Ishikawa (cell line): Measurements from ENCODE around the gene SFRP2.

Source experiments
- CEBPB ChIP-seq: IDR thresholded peaks from 2 replicates; pipeline ENCODE4 v1.6.1; 2012
- CREB1 ChIP-seq: IDR thresholded peaks from 2 replicates; pipeline ENCODE4 v1.6.1; 2012; ENCODE audit warnings: low read depth
- EGR1 ChIP-seq: IDR thresholded peaks from 2 replicates; pipeline ENCODE4 v1.6.1; 2012
- EP300 ChIP-seq: IDR thresholded peaks from 2 replicates; pipeline ENCODE4 v1.6.1; 2012; ENCODE audit warnings: borderline replicate concordance
- FOXM1 ChIP-seq: IDR thresholded peaks from 2 replicates; pipeline ENCODE4 v1.6.1; 2012; ENCODE audit warnings: low read depth, borderline replicate concordance
- MAX ChIP-seq: IDR thresholded peaks from 2 replicates; pipeline ENCODE4 v1.6.1; 2012
- NFIC ChIP-seq: IDR thresholded peaks from 2 replicates; pipeline ENCODE4 v1.6.1; 2012
- RAD21 ChIP-seq: IDR thresholded peaks from 2 replicates; pipeline ENCODE4 v1.6.1; 2012; ENCODE audit warnings: low read depth
- TAF1 ChIP-seq: IDR thresholded peaks from 2 replicates; pipeline ENCODE4 v1.6.1; 2012; ENCODE audit warnings: low read depth, mild to moderate bottlenecking
- TCF12 ChIP-seq: IDR thresholded peaks from 2 replicates; pipeline ENCODE4 v1.6.1; 2012; ENCODE audit warnings: low read depth
- TEAD4 ChIP-seq: IDR thresholded peaks from 2 replicates; pipeline ENCODE4 v1.6.1; 2012
- USF1 ChIP-seq: IDR thresholded peaks from 2 replicates; pipeline ENCODE4 v1.6.1; 2012
- YY1 ChIP-seq: IDR thresholded peaks from 2 replicates; pipeline ENCODE4 v1.6.1; 2012; ENCODE audit warnings: low read depth
- ZBTB7A ChIP-seq: IDR thresholded peaks from 2 replicates; pipeline ENCODE4 v1.6.1; 2012; ENCODE audit warnings: low read depth
- TF ChIP-seq, protein P1 (sequence below): IDR thresholded peaks from 2 replicates; pipeline ENCODE4 v1.6.1; 2012; ENCODE audit warnings: low read depth, mild to moderate bottlenecking

Gene SFRP2

DNA sequence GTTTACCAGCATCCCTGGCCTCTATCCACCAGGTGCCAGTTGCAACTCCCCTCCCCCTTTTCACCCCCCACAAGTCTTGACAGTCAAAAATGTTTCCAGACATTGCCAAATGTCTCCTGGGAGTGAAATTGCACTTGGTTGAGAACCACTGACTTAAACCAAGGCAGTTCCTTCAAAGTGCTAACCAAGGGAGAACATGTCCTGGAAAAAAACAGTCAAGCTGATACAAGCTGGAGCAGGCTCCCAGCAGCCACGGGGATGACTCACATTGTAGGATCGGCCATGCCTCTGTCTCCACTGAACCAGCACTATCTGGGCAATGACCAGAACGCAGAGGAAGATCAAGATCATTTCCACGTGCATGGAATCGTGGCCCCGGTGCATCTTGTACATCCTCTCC, 40.5 kb downstream of the SFRP2 start:
- no peak for TF ChIP-seq RAD21
- no peak for TF ChIP-seq TAF1
- TF ChIP-seq MAX, result no peak
- no peak for TF ChIP-seq TEAD4
- TF ChIP-seq, protein P1, sequence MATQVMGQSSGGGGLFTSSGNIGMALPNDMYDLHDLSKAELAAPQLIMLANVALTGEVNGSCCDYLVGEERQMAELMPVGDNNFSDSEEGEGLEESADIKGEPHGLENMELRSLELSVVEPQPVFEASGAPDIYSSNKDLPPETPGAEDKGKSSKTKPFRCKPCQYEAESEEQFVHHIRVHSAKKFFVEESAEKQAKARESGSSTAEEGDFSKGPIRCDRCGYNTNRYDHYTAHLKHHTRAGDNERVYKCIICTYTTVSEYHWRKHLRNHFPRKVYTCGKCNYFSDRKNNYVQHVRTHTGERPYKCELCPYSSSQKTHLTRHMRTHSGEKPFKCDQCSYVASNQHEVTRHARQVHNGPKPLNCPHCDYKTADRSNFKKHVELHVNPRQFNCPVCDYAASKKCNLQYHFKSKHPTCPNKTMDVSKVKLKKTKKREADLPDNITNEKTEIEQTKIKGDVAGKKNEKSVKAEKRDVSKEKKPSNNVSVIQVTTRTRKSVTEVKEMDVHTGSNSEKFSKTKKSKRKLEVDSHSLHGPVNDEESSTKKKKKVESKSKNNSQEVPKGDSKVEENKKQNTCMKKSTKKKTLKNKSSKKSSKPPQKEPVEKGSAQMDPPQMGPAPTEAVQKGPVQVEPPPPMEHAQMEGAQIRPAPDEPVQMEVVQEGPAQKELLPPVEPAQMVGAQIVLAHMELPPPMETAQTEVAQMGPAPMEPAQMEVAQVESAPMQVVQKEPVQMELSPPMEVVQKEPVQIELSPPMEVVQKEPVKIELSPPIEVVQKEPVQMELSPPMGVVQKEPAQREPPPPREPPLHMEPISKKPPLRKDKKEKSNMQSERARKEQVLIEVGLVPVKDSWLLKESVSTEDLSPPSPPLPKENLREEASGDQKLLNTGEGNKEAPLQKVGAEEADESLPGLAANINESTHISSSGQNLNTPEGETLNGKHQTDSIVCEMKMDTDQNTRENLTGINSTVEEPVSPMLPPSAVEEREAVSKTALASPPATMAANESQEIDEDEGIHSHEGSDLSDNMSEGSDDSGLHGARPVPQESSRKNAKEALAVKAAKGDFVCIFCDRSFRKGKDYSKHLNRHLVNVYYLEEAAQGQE, result no peak
- TF ChIP-seq NFIC, result no peak
- TF ChIP-seq CREB1, result no peak
- TF ChIP-seq USF1, result no peak
- TF ChIP-seq EGR1, result no peak
- TF ChIP-seq CEBPB, result no peak
- TF ChIP-seq ZBTB7A, result no peak
- TF ChIP-seq EP300, result no peak
- TF ChIP-seq TCF12, result no peak
- TF ChIP-seq FOXM1, result no peak

GRCh38 chr4:153747406-153747955, 41.4 kb downstream of the SFRP2 start:
- TF ChIP-seq YY1, result no peak
- TF ChIP-seq TAF1, result no peak
- TF ChIP-seq CREB1, result no peak
- TF ChIP-seq, protein P1, result no peak
- TF ChIP-seq FOXM1, result no peak
- no peak for TF ChIP-seq TCF12
- TF ChIP-seq EGR1, result no peak
- TF ChIP-seq EP300, result no peak
- TF ChIP-seq NFIC, result no peak

GRCh38 chr4:153745651-153746050, 43.2 kb downstream of the SFRP2 start:
- TF ChIP-seq TAF1 (no peak), NFIC (no peak), FOXM1 (no peak), USF1 (no peak), YY1 (no peak), CREB1 (no peak), RAD21 (no peak), CEBPB (no peak), MAX (no peak), EP300 (no peak), TCF12 (no peak), EGR1 (no peak), TEAD4 (no peak), ZBTB7A (no peak)
- TF ChIP-seq, protein P1, result no peak

DNA sequence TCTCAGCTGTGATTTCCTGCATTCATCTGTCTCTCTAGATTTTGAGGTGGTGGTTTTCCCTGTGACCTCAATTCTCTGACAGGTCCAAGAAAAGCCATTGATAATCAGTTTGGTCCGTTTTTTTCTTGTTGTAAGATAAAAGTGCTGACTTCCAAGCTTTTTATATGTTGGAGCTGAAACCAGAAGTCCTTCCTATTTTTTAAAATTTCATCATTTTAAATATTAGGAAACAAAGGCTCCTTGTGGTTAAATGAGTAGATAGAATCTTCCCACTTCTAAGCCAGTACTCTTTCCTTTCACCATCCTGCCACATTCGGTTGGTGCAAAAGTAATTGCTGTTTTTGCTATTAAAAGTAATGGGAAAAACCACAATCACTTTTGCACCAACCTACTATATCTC, 47.3 kb downstream of the SFRP2 start:
- TF ChIP-seq FOXM1 (no peak), TCF12 (no peak), ZBTB7A (no peak), CREB1 (no peak), USF1 (no peak), MAX (no peak), TAF1 (no peak), CEBPB (no peak), EGR1 (no peak), RAD21 (no peak), EP300 (no peak), NFIC (no peak), YY1 (no peak), TEAD4 (no peak)
- TF ChIP-seq, protein P1, result no peak
